ENCODE data around the gene EYA2.

The EYA2 gene

DNA sequence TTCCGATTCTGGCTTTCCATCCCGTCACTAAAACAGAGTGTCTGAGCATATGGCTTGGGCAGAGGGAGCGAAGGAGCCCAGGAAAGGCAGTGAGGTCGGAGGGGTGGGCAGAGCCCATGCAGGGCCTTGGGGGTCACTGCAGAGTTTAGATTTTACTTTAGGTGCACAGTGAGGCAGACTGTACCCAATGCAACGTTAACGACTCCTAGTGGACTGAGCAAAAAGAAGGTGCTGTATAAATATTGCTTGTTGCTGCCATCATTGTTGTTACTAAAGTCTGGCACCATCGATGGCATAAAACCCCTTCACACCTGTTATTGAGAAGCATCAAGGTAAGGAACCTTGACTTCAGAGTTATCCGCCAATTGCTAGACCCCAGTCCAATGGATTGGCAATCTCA is 119.0 kb downstream of the EYA2 start:
- DNase-seq = no peak

DNA sequence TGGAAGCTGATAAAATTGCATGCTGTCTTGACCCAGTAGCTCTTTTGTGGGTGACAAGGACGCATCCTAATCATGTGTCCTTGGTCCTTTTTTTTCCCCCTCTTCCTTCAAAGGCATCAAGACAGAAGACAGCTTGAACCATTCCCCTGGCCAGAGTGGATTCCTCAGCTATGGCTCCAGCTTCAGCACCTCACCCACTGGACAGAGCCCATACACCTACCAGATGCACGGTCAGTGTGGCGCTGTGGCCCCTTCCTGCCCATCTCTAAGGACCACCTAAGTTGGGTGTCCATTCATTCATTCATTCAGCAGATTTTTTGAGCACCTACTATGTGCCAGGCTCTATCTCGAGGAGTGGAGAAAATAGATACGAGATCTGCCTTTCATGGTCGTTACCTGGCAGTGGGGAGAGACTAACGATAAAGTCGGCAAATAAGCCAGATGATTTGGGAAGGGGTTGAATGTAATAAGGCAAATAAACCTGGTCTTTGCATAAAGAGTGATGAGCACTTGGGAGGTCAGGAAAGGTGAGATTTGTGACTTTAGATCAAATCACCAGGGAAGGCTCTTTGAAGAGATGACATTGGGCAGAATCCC is 121.5 kb downstream of the EYA2 start:
- no peak for DNase-seq

DNA sequence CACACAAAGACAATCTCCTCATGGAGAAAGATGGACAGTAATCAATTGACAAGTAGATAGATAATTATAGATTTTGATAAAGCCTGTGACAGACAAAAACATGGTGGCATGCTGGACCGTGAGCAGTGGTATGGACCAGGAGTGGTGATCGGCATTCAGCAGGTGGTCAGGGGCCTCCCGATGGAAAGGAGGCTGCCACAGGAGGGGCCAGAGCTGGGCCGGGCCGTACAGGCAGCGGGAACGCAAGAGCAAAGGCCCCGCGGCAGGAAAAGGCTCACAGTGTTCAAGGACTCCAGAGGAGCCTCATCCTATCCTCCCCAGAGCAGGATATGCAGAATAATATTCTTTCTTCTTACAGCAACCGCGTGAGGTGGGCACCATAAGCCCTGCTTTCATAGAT is 123.7 kb downstream of the EYA2 start:
- DNase-seq = no peak

DNA sequence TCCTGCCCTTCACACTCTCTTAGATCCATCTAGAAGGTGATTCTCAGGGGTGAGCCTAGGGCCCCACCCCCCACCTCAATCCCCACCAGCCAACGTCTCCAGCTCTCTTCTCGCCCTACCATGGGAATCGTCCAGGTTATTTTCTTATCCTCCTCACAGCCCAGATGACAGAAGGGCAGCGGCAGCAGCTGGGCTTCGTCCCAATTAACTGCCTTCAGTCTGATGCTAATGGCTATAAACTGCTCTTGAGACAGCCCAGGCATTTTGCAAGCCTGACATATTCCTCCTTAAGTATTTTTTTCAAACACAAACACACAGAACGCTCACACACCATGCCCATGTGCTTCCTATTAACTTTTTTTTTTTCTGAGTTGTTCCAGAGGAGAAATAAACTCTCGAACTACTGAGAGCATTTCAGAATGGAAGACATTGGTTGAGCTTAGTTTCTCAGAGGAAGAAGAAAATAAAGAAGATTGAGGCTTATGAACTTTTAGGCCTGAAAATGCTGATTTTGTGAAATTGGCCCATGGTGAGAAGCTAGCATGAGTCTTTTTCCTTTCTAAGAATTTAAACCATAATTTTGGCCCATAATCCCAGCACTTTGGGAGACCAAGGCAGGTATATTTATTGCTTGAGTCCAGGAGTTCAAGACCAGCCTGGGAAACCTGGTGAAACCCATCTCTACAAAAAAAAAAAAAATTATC is 124.6 kb downstream of the EYA2 start:
- DNase-seq = no peak

DNA sequence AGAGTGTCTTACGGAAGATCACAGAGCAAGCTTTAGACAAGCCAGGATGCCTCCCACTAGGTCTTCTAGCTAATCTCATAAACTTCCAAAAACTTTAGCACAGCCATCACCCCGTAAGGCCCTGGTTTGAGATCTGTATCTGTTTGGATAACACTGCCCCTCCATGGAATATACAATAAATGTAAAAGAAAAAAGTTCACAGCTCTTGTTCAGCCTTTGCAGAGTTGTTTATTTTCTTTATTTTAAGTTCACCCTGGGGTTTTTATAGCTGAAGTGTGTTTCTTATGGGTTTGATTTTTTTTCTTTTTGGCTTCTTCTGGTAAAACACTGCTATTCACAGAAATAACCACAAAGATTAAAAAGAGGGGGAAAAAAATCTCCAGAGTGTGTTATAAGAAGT is 125.6 kb downstream of the EYA2 start:
- DNase-seq = no peak

DNA sequence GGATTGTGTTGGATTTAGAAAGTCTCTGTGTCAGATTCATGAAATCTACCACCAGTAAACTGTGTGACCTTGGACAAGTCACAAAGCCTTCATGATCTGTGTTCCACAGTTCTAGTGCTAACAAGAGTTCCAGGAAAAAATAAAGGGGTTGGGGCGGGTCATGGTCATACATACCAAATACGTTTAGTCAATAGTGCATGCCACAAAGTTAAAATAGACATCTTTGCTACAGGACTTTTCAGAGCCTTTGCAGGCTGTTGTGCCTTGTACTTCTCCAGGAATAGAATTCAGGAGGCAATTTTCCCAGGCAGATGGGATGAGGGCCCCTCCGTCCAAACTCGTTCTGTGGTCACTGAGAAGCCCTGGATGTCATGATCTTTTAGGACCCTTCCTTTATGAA is 127.2 kb downstream of the EYA2 start:
- no peak for DNase-seq

DNA sequence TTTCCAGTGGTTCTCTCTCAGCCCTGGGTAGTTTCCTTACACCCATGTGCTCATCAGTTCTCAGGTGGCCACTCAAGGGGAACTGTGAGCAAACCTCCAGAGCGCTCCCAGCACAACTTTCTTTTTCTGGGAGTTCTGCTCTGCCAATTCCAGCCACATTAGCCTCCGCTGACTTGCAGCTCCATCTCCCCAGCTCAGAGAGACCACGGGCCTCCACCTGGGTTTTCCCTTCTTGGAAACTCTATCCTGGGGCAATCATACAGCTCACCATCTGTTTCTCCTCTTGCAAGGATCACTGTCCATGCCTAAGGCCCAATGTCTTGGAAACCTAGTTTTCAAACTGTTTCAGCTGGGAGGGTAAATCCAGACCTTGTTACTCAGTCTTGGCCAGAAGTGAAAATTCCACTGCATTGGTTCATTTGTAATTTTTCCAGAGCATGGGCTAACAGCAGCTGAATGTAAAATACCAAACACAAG is 129.9 kb downstream of the EYA2 start:
- no peak for DNase-seq

DNA sequence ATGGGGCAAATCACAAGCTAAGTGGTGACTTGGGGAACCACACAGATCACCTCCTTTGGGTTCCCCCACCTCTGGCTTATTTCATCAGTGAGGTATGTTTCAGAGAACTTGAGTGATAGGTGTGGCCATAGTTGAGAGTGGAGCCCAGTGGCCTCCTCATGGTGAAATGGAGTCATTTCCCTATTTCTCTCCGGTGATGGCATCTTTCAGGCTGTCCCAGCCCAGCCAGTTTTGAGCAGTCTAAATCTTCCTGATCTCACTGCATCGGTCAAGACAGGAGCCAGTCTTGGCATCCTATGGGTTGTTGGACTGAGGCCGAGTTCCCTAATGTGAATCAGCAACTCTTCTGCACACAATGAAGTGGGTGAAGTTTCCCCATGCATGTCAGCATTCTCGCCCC is 132.4 kb downstream of the EYA2 start:
- DNase-seq = no peak

DNA sequence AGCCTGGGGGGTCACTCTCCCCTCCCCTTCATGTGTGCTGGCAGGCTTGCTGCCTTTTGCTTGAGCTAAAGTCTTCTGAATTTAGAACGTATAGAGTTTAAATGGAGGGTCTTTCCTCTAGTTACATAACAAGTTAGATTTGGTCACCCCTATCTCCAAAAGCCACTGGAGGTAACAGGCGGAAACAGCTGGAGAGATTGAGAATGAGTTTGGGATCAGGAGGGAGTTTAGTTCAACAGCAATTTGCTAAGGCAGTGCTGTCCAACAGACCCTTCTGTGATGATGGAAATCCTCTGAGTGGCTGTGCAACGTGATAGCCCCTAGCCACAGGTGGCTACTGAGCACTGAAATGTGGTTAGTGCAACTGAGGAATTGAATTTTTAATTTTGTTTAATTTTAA is 132.8 kb downstream of the EYA2 start:
- no peak for DNase-seq

DNA sequence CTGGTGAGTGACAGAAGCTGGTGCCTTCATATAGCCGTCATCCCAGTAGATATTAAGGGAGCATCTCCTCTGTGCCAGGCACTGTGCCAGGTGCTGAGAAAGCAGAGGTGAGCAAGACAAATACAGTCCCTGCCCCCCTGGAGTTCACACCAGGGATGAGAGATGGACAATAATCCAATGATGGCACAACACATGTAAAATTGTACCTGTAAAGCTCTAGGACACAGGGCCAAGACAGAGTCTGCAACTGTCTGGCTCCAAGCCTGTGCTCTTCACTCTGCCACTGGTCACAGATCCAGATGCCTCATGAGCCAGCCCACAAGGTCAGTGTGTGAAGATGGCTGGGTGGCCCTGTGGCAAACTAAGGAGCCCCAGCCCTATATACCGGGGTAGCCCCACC is 133.8 kb downstream of the EYA2 start:
- DNase-seq = no peak

DNA sequence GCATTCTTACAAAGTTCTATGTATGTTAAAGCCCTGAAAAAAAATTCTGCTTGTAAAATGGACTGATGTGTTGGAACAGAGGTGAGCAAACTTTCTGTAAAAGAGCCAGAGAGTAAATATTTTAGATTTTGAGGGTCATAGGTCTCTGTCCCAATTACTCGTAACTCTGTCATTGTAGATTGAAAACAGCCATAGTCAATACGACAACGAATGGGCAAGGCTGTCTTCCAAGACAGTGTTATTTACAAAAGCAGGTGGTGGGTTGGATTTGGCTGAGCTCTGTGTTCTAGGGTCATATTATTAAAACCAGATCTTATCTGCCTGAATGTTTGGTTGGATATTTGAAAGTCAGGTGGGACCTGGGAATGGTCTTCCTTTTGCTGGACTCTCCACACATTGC is 135.2 kb downstream of the EYA2 start:
- no peak for DNase-seq

DNA sequence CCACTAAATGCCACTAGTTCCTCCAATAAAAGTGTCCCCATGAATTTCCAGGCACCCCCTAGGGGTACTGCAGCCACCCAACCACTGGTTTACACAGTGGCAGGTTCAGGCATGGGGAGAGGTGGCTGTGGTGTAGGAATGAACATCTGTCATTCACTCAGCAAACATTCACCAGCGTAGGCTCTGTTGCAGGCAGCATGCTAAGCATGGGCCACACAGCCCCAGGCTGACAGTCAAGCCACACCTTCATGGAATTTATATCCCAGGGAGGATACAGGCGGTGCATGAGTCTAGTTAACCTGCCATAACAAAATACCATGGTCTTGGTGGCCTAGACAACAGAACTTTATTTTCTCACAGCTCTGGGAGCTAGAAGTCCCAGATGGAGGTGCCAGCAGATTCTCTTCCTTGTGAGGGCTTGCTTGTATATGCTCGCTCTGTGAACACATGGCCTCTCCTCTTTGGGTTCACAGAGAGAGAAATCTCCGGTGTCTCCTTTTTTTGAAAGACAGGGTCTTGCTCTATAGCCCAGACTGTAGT is 135.7 kb downstream of the EYA2 start:
- DNase-seq = no peak

DNA sequence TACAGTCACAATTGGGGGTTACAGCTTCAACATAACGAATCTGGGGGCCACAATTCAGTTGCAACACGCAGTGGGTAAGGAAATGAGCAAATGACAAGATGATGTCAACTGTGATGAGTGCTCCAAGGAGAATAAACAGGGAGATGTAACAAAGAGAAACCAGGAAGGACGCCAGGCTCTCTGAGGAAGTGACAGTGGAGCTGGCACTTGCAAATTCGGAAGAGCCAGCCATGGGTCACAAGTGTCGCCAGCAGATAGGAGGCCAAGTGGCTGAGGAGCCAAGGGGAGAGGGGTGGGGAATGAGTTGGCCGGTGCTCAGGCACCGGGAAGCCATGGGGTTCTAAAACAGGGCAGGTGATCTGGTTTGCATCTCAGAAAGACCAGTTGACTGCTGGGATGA is 136.4 kb downstream of the EYA2 start:
- no peak for DNase-seq

DNA sequence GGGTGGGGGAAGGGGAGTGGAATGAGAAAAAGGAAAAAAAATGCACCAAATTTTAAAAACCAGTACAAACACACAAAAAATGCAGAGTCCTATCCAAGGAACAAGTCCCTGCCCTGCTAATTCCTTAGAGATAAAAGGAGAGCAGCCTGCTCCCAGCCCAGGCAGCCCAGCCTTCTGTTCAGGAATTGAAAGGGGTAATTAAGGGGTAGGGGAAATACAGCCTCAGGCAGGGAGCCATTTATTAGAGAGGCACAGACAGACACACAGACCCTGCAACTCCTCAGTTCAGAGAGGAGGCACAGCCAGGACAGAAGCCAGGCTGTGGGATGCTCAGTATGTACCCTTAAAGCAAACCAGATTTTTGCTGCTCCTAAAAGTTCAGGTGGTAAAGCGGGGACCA is 137.2 kb downstream of the EYA2 start:
- DNase-seq = no peak

DNA sequence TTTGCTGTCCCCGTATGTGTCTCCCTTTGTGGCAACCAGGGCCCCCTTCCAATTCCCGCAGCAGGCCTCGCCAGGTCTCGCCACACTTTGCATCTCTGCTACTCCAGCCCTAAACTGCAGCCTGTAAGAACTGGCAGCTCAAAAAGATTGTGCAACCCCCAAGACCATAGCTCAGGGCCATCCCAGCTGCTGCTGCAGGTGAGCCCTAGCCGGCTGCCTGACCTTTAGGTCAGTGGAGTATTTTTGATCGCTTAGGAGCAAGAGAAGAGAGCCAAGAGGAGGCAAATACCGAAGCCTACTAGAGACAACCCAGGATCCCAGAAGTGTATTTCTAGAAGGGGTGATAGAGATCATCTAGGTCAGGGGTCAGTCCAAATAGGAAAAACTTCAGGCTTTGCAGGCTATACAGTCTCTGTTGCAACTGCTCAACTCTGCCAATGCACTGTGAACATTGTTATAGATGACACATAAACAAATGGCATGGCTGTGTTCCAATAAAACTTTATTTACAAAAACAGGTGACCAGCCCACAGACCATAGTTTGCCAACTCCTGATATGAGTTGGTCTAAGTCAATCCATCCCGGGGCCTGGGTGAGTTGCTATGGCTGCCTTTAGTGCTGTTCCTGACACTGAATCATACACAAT is 138.4 kb downstream of the EYA2 start:
- DNase-seq = no peak

DNA sequence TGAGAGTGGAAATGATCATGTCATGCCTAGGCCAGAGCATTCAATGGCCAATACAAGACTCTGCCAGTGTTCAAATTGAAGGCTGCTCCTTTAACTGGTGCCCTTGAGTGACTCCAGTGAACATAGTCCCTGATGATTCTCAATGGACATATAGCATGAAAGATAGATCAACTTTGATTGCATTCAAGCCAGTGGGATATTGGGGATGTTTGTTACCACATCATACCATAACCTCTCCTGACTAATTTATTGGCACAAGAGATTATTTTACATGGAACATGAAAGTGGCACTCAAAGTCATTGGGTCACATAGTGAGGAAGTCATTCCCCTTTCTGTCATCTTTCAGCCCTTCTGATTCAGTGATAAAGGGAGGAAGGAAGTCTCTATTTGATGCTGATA is 139.0 kb downstream of the EYA2 start:
- no peak for DNase-seq

DNA sequence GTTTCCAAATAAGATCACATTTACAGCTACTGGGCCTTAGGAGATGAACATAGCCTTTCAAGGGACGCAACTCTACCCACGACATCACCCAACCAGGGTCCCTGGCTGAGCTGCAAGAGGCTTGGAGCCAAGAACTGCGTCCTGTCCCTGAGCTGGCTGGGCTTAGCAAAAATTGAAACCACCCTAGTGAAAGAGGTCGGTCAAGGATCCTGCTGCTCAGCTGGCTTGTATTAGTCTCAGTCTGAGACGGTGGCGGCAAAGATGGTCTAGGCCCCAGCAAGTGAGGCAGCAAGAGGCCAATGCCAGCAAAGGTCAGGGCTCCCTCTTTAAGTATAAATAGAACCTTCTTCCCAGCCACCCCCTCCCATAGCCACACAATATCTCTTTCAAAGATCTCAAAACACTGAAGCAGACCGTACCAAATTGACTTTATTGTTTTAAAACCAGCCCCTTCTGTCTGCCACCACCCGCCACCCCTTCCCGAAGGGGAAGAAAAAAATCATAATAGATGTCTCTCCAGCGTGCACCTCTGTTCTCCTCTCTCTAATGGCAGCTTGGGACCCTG is 140.5 kb downstream of the EYA2 start:
- no peak for DNase-seq

DNA sequence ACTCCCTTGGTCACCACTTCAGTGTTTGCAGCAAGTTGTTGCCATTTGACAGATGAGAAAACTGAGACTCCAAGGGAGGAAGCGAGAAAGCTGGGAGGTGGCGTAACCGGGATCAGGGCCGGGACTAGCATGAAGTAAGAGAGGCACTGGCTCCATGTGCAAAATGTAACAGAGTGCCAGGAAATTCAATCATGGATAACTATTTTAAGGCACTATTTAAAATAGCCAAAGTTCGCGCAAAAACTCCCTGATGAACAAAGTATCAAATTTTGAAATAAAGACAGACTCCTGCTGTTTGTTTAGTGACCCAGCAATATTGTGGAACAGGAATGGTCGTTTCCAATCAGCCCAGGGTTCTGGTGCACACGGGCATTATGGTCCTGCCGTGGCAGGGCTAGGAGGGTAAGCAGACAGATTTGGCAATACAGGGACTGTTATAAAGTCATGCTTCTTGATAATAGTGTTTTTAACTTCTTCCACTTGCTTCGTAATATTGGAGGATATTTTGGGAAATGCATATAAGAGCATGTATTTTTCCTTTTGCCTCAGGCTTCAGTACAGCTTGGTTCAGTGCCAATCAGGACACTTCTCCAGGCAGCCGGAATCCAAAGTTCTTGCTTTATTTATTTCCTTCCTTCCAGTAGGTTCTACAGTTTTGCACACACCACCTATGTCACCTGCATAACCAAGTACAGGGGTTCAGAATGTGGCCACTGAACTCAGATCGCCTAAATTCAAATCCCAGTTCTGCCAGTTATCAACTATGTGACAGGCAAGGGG is 141.6 kb downstream of the EYA2 start:
- DNase-seq = no peak

DNA sequence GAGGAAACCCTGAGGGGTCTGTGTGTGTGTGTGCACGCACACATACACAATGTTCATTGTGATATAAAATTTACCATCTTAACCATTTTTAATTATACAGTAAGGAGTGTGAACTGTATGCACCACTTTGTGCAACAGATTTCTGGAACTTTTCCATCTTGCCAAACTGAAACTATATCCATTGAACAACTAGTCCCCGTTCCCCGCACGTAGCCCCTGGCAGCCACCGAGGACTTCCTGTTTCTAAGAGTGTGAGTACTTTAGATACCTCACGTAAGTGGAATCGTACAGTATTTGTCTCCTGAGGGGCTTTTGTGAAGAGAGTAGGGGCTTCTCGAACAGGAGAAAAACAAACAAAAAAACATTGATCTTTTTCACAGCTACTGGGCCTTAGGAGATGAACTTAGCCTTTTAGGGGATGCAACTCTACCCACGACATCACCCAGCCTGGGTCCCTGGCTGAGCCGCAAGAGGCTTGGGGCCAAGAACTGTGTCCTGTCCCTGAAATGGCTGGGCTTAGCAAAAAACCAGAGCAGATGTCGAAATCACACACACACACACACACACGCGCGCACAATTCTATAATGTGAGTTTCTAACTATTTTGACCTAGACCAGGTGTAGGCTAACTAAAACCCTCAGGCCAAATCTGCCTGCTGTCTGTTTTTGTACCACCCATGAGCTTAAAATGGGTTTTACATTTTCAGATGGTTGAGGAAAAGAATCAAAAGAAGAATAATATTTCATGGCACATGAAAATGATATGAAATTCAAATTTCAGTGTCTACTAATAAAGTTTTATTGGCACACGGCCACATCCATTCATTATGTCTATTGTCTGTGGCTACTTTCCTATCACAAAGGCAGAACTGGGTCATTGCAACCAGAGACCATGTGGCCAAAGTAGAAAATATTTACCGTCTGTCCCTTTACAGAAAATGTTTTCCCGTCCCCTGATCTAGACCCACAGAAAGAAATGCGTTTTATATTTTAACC is 144.2 kb downstream of the EYA2 start:
- DNase-seq = no peak

DNA sequence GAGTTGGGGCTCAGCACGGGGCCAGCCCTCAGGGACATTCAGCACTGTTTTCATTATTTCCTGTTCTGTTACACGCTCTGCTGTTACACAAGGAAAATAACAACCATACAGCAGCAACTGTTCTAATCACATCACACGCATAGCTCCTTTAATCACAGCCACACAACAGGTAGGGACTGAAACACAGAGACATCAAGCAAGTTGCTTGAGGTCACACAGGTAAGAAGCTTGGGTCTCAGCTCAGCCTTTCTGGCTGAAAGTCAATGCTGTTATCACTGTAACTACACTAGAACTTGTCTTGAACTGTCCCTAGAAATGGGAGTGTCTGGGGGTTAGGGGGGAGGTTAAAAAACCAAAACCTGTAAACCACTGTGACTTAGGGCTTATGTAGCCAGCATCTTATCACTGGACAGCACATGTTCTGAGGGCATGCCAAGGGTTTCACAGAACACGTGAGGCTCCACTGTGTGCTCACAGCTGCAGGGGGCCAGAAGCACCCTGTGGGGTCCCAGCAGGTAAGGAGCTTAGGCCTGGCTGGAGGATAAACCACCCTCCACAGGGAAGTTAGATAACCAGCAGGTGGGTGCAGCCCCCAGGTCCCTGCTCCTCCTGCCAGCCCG is 146.0 kb downstream of the EYA2 start:
- no peak for DNase-seq

DNA sequence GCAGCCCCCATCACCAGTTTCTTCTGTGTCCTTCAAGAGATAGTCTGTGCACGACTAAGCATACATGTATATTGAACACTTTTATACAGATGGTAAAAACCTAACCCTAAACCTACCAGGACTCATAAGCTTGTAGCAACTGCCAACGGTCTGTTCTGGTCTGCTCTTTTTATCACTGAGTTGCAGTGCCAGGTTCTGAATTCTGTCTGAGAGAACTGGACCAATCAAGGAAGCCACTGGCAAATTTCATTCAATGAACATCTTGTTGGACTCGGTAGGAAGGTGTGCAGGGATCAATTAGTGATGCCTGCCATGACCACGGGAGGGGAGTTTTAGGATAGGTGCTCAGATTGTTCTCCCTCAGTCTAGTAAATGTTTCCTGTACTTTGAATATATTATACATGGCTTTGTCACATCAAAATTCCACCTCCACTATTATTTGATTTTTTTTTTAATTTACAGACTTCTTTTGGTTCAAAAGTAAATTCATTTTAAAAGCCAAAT is 146.8 kb downstream of the EYA2 start:
- no peak for DNase-seq

All from cortex of kidney (tissue), 1 donor.